Pancreas (tissue), 10 donors: ENCODE measurements around the gene MTX2. TPM values are rescaled to one million over a fixed set of nuclear protein-coding genes. Genes with fewer than 3 reads are reported as not detected.

Experiments
- ATAC-seq, 4 donors: fragments of 200-7000 bp; cut with Tn5 transposase; one replicate each; pipeline versions ENCODE4 v1.8.0 to v1.9.1; 2020; ENCODE audit warnings: mild to moderate bottlenecking in 4 of 4, moderate library complexity in 4 of 4
- DNase-seq, 6 donors: peaks; one replicate each; pipeline ENCODE4 v3.0.0-alpha.2; 2020
- FAIRE-seq: peaks from 2 replicates; lab custom pipeline; 2012; peaks lifted over from hg19 to GRCh38; lab: Jason Lieb, UNC
- H3K27ac ChIP-seq, 4 donors: fragments of 200-600 bp; sonication (generic); 1 replicate in 3 of 4; 2 replicates in 1 of 4; pipeline versions ENCODE4 v1.5.0 to v1.8.0; 2020
- H3K27me3 ChIP-seq, 4 donors: fragments of 200-600 bp; one replicate each; pipeline ENCODE4 v1.8.0; 2021
- H3K36me3 ChIP-seq, 3 donors: fragments of 200-600 bp; sonication (generic) in 1 of 3; one replicate each; pipeline versions ENCODE4 v1.5.0 to v1.8.0; 2020 to 2021
- H3K4me1 ChIP-seq, 3 donors: fragments of 200-600 bp; one replicate each; pipeline ENCODE4 v1.8.0; 2021
- H3K4me3 ChIP-seq, 4 donors: fragments of 200-600 bp; sonication (generic) in 2 of 4; one replicate each; pipeline versions ENCODE4 v1.5.0 to v1.8.0; 2020 to 2021
- H3K9me3 ChIP-seq, 4 donors: fragments of 200-600 bp; one replicate each; pipeline ENCODE4 v1.8.0; 2021
- CTCF ChIP-seq, 4 donors: fragments of 200-600 bp; sonication (generic) in 3 of 4; IDR thresholded peaks; one replicate each; pipeline versions ENCODE4 v1.5.0 to v1.8.0; 2021; ENCODE audit warnings: antibody characterized with exemption in 4 of 4
- WGBS, 2 donors: extraction: QIAGEN DNeasy Blood & Tissue Kit; methylation state at CpG; one replicate each; pipeline ENCODE4 v1.1.7; 2013; 5-methylcytosine and 5-hydroxymethylcytosine counted together
- intact Hi-C, 3 donors: fragments of 100-400 bp; cut with DNase I; formaldehyde crosslinking; loops; one replicate each; pipeline versions ENCODE4 v1.11.1 to v1.14.2; 2022
- polyA plus RNA-seq, 2 donors: library from polyadenylated mRNA; stranded (reverse); fragments of 200-250 nt; gene quantifications; one replicate each; pipeline ENCODE4 v1.2.3, GENCODE V29; 2013
- total RNA-seq, 6 donors: library from RNA; stranded (reverse); fragmentation: NEBNext Ultra II Directional in 4 of 6; extraction: Animal tissue kit (Norgen Biotek cat#: 25700) in 4 of 6; gene quantifications; one replicate each; pipeline versions ENCODE4 v1.2.1 to v1.2.4, GENCODE V29; 2021 to 2023
- donor health status: healthy with polysubstance abuse.
- donor health status: DM: no; HTN: no; CAD: no; lungs with moderate emphysema.
- donor health status: DM: no; HTN: no; CAD: no.
- donor health status: control.
- donor health status: control.
- donor health status: Bipolar disorder and iron deficiency.
- donor health status: DM: yes; HTN: yes; CAD: no.
- donor health status: DM: no; HTN: no; CAD: no.
- donor health status: DM: no; HTN: no; CAD: no.
- donor health status: DM: yes; HTN: yes; CAD: no.

MTX2 gene
- total and polyA plus RNA-seq, 8 donors = 8.1 to 28.3 (median 10.5) TPM

- FAIRE-seq = no peak
- Histone ChIP-seq H3K27ac (no peak overlapping the region), H3K4me3 (no peak overlapping the region), H3K4me1 (no peaks in the 10 kb centered on the region), H3K9me3 (no peaks in the 10 kb centered on the region), H3K36me3 (no peaks in the 10 kb centered on the region), H3K27me3 (no peaks in the 10 kb centered on the region)
- intact Hi-C loops = no loop called here
- no peak for DNase-seq
- WGBS, 2 donors = 85 to 89% methylated on average over 1 of the region's 1 CpG
- no peak for ATAC-seq
- no peak for TF ChIP-seq CTCF (IDR thresholded peaks at IDR 0.05)
Measured at GRCh38 chr2:176283291-176284068, 14.2 kb downstream of the MTX2 start.

DNA sequence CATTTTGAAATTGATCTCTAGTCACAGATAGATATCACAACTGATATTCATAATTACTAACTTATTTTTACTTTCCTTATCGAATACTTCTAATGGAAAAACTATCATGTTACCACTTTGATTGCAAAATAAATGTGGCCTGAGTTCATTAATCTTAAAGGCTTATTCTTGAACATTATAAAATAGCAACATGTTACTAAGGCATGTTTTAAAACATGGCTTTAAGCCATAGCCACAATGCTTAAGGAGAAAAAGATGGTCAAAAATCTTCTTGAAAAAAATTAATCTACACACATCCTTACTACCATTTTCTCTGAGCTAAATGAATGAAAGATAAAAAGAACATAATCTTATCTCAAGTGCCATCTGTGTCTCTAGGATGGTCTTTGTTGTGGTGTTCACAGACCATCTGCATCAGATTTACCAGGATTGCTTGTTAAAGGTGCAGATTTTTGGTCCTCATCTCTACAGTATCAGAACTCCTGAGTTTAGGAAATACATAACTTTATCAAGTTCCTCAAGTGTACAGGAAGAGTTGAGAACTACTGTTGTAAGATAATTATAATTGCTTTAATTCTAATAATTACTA lies 15.3 kb downstream of the MTX2 start:
- Histone ChIP-seq H3K36me3 (no peaks in the 10 kb centered on the region), H3K4me1 (no peaks in the 10 kb centered on the region), H3K27me3 (no peaks in the 10 kb centered on the region), H3K27ac (no peak overlapping the region), H3K9me3 (no peaks in the 10 kb centered on the region), H3K4me3 (no peak overlapping the region)
- DNase-seq (no peak), FAIRE-seq (peak; percentile 5), ATAC-seq (no peak)
- intact Hi-C loops = no loop called here
- 36 to 41% methylated on average over 1 of the region's 1 CpG for WGBS, 2 donors
- no peak for TF ChIP-seq CTCF (IDR thresholded peaks at IDR 0.05)

- no peak overlapping the region for H3K27ac ChIP-seq
- no peaks in the 10 kb centered on the region for H3K36me3 ChIP-seq
- no peak for DNase-seq
- no peak for FAIRE-seq
- H3K4me1 ChIP-seq = no peaks in the 10 kb centered on the region
- TF ChIP-seq CTCF (IDR thresholded peaks at IDR 0.05) = no peak
- H3K9me3 ChIP-seq = no peaks in the 10 kb centered on the region
- no peak overlapping the region for H3K4me3 ChIP-seq
- intact Hi-C loops = no loop called here
- no peak for ATAC-seq
- no peaks in the 10 kb centered on the region for H3K27me3 ChIP-seq
Measured at GRCh38 chr2:176285321-176285720, 16.1 kb downstream of the MTX2 start.

- H3K36me3 ChIP-seq = no peaks in the 10 kb centered on the region
- no peak for TF ChIP-seq CTCF (IDR thresholded peaks at IDR 0.05)
- H3K4me1 ChIP-seq = peaks cover 0 to 10% (median 0%) of the 10 kb centered on the region in 3 donors
- ATAC-seq (no peak), FAIRE-seq (no peak), DNase-seq (no peak)
- no peak overlapping the region for H3K4me3 ChIP-seq
- H3K27me3 ChIP-seq = no peaks in the 10 kb centered on the region
- WGBS, 2 donors = 73 to 84% methylated on average over 4 of the region's 4 CpGs
- no peaks in the 10 kb centered on the region for H3K9me3 ChIP-seq
- H3K27ac ChIP-seq = no peak overlapping the region
- intact Hi-C loops = no loop called here
Measured at GRCh38 chr2:176291335-176291734, 22.1 kb downstream of the MTX2 start.

DNA sequence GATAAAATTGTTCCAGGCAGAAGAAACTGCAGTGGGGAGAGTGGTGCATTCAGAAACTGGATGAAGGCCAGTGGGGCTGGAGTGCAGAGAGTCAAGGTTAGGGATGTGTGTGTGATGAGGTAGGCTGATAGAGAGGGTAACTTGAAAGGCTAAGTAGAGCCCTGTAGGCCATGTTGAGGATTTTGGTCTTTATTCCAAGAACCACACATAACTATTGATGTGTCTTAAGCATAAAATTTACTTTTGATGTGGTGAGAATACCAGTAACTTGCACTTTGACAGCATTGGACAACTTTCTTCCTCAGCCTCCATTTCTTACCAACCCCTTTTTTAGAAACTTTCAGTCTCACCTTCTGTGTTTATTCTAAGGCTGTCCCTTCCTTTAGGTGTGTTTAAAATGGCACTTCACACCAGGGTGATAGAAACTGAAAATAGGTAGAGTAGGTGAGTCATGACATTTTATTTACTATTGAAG lies 22.6 kb downstream of the MTX2 start:
- FAIRE-seq = no peak
- H3K27me3 ChIP-seq = no peaks in the 10 kb centered on the region
- peaks cover 0 to 10% (median 0%) of the 10 kb centered on the region in 3 donors for H3K4me1 ChIP-seq
- no peak for DNase-seq
- no peak for TF ChIP-seq CTCF (IDR thresholded peaks at IDR 0.05)
- no peaks in the 10 kb centered on the region for H3K36me3 ChIP-seq
- intact Hi-C loops = no loop called here
- H3K27ac ChIP-seq = no peak overlapping the region
- ATAC-seq = peak in 3 of 4 donors; percentile 23 to 47 (median 40)
- no peak overlapping the region for H3K4me3 ChIP-seq
- H3K9me3 ChIP-seq = no peaks in the 10 kb centered on the region
